Measurements from ENCODE around the gene SLC38A11.
"Not testable (repeated sequence)": the region's sequence is repeated elsewhere in the genome, so short reads cannot be mapped to it uniquely, and the experiment has no call there.

GRCh38 chr2:164859906-164860693 is 95.2 kb downstream of the SLC38A11 start:
- TF ChIP-seq, protein P1, sequence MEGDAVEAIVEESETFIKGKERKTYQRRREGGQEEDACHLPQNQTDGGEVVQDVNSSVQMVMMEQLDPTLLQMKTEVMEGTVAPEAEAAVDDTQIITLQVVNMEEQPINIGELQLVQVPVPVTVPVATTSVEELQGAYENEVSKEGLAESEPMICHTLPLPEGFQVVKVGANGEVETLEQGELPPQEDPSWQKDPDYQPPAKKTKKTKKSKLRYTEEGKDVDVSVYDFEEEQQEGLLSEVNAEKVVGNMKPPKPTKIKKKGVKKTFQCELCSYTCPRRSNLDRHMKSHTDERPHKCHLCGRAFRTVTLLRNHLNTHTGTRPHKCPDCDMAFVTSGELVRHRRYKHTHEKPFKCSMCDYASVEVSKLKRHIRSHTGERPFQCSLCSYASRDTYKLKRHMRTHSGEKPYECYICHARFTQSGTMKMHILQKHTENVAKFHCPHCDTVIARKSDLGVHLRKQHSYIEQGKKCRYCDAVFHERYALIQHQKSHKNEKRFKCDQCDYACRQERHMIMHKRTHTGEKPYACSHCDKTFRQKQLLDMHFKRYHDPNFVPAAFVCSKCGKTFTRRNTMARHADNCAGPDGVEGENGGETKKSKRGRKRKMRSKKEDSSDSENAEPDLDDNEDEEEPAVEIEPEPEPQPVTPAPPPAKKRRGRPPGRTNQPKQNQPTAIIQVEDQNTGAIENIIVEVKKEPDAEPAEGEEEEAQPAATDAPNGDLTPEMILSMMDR (IDR thresholded peaks at IDR 0.05): not testable (repeated sequence)
- not testable (repeated sequence) for TF ChIP-seq POLR2A (IDR thresholded peaks at IDR 0.05)

Data from vagina (tissue), 2 donors.